Neural progenitor cell (in vitro differentiated cells): ENCODE data around the gene CHRNE.

ENCODE experiments used
- CTCF ChIP-seq: fragments of 200-600 bp; sonication (generic); IDR thresholded peaks from 2 replicates; pipeline ENCODE4 v1.5.1; 2017; ENCODE audit warnings: antibody characterized with exemption, mild to moderate bottlenecking
- EZH2 ChIP-seq: fragments of 200-600 bp; sonication (generic); IDR thresholded peaks from 2 replicates; pipeline ENCODE4 v1.6.1; 2017; ENCODE audit warnings: antibody characterized with exemption, mild to moderate bottlenecking, moderate library complexity

GRCh38 chr17:4850246-4850645 lies 52.7 kb downstream of the CHRNE start:
- TF ChIP-seq CTCF = no peak
- TF ChIP-seq EZH2 = no peak
